ENCODE results near the gene XYLT2.
A peak's percentile ranks its signal among the peaks of the same experiment; 100 is the strongest.
"Not testable (repeated sequence)": the region's sequence is repeated elsewhere in the genome, so short reads cannot be mapped to it uniquely, and the experiment has no call there.

XYLT2 gene

DNA sequence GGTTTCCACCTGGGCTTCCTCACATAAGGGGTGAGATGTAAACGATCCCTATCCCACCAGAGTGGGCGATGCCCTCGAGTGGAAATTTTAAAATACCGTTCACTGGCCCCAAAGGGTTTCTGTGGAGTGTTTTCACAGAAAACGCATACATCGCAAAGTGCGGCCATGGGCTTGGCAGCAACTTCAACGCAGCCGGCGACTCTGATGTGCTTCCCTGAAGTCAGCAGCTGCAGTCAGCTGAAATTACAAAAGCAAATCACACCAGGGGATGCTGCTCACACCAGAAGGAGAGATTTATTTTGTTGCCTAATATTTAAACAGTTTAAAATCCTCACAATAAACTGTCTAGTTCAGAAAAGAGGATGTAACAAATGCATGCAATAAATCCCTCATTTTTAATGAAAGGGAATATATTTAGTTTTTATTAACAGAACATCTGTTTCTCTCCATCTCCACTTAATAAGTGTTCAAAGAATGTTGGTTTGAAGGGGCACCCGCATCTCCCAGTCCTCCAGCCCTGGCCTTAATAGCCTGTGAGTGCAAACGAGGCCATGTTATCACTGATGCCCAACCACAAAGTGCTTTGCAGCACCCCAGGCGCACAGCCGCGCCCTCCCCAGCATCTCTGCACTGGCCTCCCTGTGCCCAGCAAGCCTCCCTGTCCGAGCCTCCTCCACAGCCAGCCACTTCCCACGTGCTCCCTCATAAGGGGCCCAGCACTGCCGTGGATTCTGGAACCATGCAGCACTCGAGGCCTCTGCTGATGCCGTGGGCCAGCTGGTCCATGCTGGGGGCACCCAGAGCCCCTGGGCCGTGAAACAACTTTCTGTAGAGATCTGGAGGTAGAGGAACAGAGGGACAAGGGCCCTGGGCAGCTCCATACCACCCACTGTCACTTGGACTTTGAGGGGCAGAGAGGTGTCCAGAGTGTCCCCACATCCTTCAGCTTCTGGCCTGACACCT, 17.3 kb upstream of the XYLT2 start:
- in situ Hi-C loops (cut with HindIII; ENCODE audit: low sequenced_read_pairs): no loop called here
- no peak for TF ChIP-seq CTCF (IDR thresholded peaks at IDR 0.05; ENCODE audit: low read depth, low read length, missing control alignments)
- H3K4me3 ChIP-seq (ENCODE audit: low read depth, low read length): no peak overlapping the region
- DNase-seq (ENCODE audit: low read depth): no peak

- in situ Hi-C loops (cut with HindIII; ENCODE audit: low sequenced_read_pairs): no loop called here
- no peak for TF ChIP-seq CTCF (IDR thresholded peaks at IDR 0.05; ENCODE audit: low read depth, low read length, missing control alignments)
- DNase-seq (ENCODE audit: low read depth): no peak
- no peak overlapping the region for H3K4me3 ChIP-seq (ENCODE audit: low read depth, low read length)
These were observed 16.2 kb upstream of the XYLT2 start for GRCh38 chr17:50329716-50330115.

- in situ Hi-C loops (cut with HindIII; ENCODE audit: low sequenced_read_pairs): no loop called here
- TF ChIP-seq CTCF (IDR thresholded peaks at IDR 0.05; ENCODE audit: low read depth, low read length, missing control alignments): no peak
- no peak for DNase-seq (ENCODE audit: low read depth)
- H3K4me3 ChIP-seq (ENCODE audit: low read depth, low read length): no peak overlapping the region
These were observed 15.7 kb upstream of the XYLT2 start for GRCh38 chr17:50330151-50330775.

GRCh38 chr17:50331085-50331791, 14.7 kb upstream of the XYLT2 start:
- in situ Hi-C loops (cut with HindIII; ENCODE audit: low sequenced_read_pairs): no loop called here
- no peak overlapping the region for H3K4me3 ChIP-seq (ENCODE audit: low read depth, low read length)
- no peak for TF ChIP-seq CTCF (IDR thresholded peaks at IDR 0.05; ENCODE audit: low read depth, low read length, missing control alignments)
- peak; percentile 98 for DNase-seq (ENCODE audit: low read depth)

- in situ Hi-C loops (cut with HindIII; ENCODE audit: low sequenced_read_pairs): no loop called here
- no peak for DNase-seq (ENCODE audit: low read depth)
- no peak for TF ChIP-seq CTCF (IDR thresholded peaks at IDR 0.05; ENCODE audit: low read depth, low read length, missing control alignments)
- H3K4me3 ChIP-seq (ENCODE audit: low read depth, low read length): no peak overlapping the region
These were observed 13.7 kb upstream of the XYLT2 start for GRCh38 chr17:50332196-50332595.

- in situ Hi-C loops (cut with HindIII; ENCODE audit: low sequenced_read_pairs); DNase-seq (ENCODE audit: low read depth); H3K4me3 ChIP-seq (ENCODE audit: low read depth, low read length): not testable (repeated sequence)
These were observed 12.5 kb upstream of the XYLT2 start for GRCh38 chr17:50333291-50334057.
